HG03175 (cell line): Measurements from ENCODE around the gene C11orf97.
"Not testable (repeated sequence)": the region's sequence is repeated elsewhere in the genome, so short reads cannot be mapped to it uniquely, and the experiment has no call there.

Experiments
- ATAC-seq: cut with Tn5 transposase; IDR thresholded peaks from one replicate; pipeline ENCODE4 v1.9.1; 2021; ENCODE audit warnings: mild to moderate bottlenecking, moderate library complexity; ENCODE audit not compliant: unreplicated experiment

The C11orf97 gene

GRCh38 chr11:94555752-94556329, 43.6 kb downstream of the C11orf97 start:
- not testable (repeated sequence) for ATAC-seq

DNA sequence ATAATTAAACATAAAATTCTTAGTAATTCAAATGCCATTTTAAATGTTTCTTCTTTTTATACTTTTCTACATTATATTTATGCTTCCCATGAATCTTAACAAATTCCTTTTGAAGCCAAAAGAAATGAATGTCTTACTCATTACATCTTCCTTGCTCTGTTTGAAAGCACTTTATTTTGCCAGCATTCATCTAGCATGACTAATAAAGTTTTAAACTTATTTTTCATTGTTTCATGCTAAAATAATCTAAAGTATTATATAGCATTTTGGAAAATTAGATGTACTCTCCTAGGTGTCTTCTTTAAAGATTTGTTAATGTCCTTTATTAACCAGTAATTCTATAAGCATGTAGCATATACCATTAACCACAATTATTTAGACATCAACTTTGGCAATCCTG, 45.2 kb downstream of the C11orf97 start:
- no peak for ATAC-seq

DNA sequence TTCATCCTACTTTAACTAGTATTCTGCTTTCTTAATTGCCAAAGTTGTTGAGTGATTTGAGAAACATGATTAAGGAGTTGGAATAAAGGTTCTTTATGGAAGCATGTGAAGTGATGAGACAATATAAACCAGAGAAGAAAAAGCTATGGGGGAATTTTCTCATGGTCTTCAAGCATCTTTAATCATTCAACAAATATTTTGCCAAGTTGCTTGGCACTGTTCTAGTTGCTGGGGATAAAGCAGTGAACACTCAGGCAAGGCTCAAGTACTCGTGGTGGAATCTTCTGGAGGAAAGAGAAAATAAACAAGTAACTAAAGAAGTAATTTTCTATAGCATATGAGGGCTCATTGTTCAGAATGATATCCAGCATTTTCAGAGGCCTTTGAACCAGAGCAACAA, 45.7 kb downstream of the C11orf97 start:
- ATAC-seq = no peak

- peak; percentile 64 for ATAC-seq
These were observed 46.2 kb downstream of the C11orf97 start for GRCh38 chr11:94558468-94558867.

- ATAC-seq = no peak
These were observed 46.7 kb downstream of the C11orf97 start for GRCh38 chr11:94558932-94559331.

- no peak for ATAC-seq
These were observed 47.1 kb downstream of the C11orf97 start for GRCh38 chr11:94559361-94559760.

- ATAC-seq = no peak
These were observed 48.6 kb downstream of the C11orf97 start for GRCh38 chr11:94560834-94561233.

- ATAC-seq = no peak
These were observed 51.1 kb downstream of the C11orf97 start for GRCh38 chr11:94563176-94563847.

GRCh38 chr11:94563848-94564467, 51.7 kb downstream of the C11orf97 start:
- ATAC-seq = no peak

DNA sequence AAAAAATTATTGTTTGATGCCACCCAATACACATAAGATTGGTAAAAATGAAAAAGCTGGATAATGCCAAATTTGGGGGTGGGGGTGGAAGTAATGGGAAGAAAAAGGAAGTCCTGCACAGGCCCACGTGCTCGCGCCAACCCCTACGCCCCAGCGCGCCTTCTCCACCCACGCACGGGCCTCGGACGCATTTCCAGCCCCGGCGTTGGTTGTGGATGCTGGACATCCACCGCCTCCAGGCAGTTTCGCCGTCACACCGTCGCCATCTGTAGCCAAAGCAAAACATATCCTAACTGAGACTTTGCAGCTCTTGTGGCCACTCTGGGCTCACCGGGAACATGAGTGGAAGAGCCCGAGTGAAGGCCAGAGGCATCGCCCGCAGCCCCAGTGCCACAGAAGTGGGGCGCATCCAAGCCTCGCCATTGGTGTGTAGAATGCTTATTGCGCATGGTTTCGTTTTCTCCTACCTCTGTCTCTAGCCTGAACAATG, 55.0 kb downstream of the C11orf97 start, which contains the start of gene PIWIL4:
Gene PIWIL4 (plus strand): TSS at position 188 of the 490 bp plus-strand sequence. CDS start 151 bp downstream, at position 339.
- no peak for ATAC-seq

GRCh38 chr11:94568200-94568599, 55.9 kb downstream of the C11orf97 start:
- no peak for ATAC-seq

GRCh38 chr11:94568717-94569116, 56.5 kb downstream of the C11orf97 start:
- no peak for ATAC-seq

- not testable (repeated sequence) for ATAC-seq
These were observed 60.7 kb downstream of the C11orf97 start for GRCh38 chr11:94572975-94573374.

- no peak for ATAC-seq
These were observed 62.1 kb downstream of the C11orf97 start for GRCh38 chr11:94574193-94574961.

- ATAC-seq = no peak
These were observed 64.0 kb downstream of the C11orf97 start for GRCh38 chr11:94576306-94576705.

- no peak for ATAC-seq
These were observed 65.6 kb downstream of the C11orf97 start for GRCh38 chr11:94577841-94578240.
